ENCODE measurements around the gene BRD2.
A peak's percentile ranks its signal among the peaks of the same experiment; 100 is the strongest.
"Not testable (repeated sequence)": the region's sequence is repeated elsewhere in the genome, so short reads cannot be mapped to it uniquely, and the experiment has no call there.

The BRD2 gene

DNA sequence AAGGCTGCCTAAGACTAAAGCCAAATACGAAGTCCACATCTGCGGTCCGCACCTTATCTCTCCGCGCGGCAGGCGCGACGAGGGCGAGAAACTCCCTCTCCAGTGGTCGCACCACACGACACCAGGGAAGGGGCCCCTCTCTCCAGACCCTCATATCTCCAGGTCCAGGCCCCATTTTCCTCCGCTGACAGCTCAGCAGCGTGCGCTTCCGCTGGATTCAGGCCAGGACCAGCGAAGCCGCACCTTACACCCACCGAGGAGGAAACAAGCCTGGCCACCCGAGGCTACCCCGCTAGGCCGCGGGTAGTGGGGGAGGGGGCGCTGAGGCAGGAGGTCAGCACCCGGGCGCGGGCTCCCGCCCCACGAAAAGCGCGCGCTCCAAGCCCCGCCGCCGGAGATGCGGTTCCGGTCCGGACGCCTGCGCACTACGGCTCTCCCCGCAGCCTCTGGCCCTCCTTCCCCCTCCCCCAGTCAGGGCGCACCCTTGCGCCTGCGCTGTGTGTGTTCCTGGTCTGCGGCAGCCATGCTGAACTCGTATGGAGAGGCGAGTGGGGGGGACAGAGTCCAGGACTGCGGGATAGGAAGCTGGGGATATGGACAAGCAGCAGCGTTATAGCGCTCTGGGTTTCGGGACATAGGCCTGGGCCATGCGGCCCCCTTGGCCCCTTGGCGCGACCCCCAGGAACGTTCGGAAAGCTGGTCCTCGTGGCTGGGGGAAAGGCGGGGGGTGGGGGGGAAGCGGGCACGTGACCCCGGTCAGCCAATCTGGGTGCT, at the start of gene BRD2:
Gene BRD2 (plus strand): TSS at position 502 of the 774 bp plus-strand sequence. CDS start 4,305 bp downstream, outside the sequence.
- DNase-seq (ENCODE audit: low read depth) = peak; percentile 91

DNA sequence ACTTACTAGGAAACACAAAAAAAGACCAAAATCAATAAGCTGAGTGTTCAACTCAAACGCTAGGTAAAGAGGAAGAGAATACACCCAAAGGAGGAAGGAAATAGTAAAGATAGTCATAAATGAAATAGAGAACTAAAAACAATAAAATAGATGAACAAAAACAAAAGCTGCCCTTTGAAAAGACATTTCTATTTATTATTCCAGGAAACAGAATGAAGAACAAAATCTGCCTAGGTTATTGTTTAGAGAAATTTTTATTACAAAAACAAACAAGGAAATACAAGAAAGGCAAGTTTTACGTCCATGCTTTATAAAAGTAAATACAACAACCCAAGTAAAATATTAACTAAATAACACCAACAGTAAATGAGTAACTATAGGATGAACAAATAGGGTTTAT, 47.7 kb upstream of the BRD2 start:
- DNase-seq (ENCODE audit: low read depth) = no peak

DNA sequence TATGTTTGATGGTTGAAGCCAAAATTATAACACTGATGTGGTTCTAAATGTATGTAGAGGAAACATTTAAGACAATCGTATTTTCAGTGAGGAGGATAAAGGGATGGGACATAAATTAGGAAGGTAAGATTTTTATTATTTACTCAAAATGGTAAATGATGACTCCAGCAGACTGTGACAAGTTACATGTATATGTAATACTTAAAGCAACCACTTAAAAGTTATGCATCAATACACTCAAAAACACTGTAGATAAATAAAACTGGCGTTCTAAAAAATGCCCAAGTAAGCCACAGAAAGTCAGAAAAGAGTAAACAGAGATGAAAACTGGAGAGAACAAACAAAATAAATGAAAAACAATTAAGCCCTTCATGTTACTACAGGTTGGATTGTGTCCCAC, 46.3 kb upstream of the BRD2 start:
- no peak for DNase-seq (ENCODE audit: low read depth)

DNA sequence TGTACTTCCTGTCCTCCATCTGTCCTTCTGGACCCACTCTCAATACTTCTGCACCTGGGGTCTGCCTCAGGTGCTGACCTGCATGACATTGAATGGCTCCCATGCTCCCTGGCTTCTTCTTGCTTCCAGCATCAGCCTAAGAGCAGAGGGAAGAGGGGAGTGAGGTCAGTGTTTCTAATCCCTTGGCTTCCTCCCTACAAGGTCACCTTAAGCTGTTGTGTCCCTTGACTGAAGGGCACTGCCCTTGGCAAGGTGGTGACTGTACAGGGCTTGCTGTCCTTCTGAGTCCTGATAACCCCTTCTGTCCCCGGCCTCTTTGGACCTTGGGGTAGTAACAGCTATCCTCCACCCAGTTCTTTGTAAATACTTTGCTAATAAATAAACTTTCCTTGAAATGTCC, 37.2 kb upstream of the BRD2 start:
- no peak for DNase-seq (ENCODE audit: low read depth)

DNA sequence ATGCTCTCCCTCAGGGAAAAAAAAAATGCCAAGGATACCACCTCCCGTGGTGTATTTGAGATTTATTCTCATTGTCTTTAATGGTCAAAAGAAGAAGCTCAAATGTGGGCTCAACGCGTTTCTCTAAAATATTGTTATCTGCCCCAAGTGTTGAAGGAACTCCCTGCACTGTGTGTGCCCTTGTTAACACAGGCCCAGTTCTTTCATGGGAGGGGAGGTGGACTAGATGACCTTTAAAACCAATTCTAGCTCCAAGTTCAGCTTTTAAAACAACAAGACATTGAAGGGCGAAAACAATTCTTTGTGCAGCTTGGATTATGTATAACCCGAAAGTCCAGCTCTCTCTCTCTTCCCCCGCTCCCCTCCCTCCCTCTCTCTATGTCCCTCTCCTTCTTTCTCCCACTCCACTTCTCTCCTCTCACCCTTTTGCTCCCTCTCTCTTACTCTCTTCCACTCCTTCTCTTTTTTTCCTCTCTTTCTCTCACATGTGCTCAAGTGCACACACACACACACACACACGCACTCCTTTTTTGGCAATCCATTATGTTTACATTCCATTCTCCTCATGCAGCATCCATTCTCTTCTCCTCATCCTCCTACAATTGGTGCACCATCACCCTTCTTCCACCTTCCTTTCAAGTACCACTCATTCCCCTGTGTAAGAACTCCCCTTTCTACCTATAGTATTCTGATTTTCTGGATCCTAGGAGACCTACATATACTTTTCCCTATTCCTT, 36.1 kb upstream of the BRD2 start:
- DNase-seq (ENCODE audit: low read depth) = no peak

DNA sequence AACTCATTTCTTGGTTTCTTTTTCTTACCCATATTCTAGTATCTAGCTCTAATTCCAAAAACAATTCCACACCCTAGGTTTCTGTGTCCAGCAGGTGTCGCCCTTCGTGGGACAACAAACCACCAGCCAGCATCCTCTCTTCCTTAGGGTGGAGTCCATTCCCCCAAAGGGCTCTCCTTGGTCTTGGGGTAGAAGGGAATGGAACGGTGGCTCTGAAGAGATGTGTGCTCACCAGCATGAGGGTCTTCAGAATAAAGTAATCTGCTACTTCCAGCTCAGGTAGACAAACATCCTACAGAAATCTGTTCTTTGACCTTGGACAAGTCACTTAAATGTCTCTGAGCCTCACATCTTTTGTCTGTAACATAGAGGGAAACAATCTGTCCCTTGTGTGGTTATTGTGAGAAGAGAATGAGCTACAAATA, 34.7 kb upstream of the BRD2 start:
- peak; percentile 51 for DNase-seq (ENCODE audit: low read depth)

DNA sequence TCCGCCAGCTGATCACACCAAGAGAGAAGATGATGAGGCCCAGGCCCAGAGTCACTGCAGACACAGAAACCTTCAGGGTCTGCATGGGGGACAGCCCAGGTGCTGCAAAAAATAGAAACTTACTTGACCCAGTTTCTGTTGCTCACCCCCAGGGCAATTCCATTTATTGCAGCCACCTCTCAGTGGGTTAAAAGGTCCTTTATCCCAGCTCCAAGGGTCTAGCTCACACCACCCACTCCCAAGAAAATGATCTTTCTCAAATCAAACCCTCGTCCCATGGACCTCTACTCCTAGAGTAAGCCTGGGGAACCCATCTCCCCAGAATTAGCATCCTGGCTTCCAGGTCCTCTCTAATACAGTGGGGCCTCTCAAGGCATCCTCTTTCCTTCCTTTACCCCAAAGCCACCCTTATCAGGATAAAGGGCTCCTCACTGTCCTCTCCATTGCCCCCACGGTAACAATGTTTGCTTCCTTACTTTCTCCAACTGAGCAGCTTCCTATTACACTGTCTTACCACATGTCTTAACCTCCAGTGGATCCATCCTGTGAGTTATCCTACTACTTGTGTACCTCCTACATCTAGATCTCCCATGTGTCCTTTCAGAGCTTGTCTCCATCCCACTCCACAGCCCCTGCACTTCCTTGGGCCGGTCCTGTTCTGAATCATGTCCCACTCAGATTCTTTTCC, 32.7 kb upstream of the BRD2 start:
- no peak for DNase-seq (ENCODE audit: low read depth)

DNA sequence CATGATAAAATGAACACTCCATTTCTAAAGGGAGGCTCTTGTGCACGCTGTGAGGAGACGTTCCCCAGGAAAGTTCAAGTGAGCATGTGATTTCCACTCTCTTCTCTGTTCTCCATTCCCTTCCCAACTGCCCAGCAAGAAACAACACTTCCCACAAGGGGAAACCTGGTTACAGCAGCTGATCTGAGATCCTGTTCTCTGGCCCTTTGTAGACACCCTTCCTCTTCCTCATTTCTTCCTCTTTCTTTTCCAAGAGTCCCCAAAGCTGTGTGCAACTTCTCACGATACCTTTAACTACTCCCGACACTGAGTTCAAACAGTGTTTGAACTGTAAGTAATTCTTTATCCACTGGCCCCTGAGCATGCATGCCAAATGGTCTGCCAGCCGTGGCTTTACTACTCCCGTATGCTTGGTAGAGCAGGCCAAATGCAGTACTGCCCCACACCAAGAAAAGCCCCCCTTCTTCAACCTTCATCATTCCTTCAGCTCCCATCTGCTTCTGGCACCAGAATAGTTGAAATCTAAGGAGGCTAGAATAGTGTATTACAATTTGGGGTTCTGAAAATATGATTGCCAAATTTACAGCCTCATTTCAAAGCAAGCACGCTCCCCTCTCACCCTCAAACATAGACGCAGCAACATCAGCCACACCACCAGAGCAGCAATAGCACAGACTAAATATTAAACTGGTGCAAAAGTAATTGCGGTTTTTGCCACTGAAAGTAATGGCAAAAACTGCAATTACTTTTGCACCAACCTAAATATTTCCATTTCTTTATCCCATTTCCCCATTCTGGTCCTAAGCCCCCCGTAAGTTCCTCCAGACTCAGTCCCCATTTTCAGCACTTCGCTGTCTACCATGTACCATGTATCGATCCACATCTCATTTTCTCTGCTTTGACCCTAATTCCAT, 31.9 kb upstream of the BRD2 start:
- no peak for DNase-seq (ENCODE audit: low read depth)

DNA sequence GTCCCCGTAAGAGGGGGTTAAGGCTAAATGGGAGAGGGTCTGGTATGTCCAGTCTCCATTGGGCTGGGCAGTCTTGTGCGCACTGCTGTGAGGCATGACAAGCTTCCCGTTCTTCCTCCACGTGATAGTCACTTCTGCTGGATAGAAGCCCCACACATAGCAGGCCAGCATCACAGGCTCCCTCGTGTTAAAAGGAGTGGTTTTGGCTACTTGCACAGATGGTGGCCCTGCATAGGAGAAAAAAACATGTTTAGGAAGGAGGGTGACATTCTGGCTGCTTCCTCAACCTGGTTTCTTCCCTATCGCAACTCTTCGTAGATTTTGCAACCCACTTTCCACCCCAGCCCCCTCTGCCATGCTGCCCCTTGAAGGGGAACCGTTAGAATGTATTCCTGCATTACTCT, 31.2 kb upstream of the BRD2 start:
- DNase-seq (ENCODE audit: low read depth) = no peak

DNA sequence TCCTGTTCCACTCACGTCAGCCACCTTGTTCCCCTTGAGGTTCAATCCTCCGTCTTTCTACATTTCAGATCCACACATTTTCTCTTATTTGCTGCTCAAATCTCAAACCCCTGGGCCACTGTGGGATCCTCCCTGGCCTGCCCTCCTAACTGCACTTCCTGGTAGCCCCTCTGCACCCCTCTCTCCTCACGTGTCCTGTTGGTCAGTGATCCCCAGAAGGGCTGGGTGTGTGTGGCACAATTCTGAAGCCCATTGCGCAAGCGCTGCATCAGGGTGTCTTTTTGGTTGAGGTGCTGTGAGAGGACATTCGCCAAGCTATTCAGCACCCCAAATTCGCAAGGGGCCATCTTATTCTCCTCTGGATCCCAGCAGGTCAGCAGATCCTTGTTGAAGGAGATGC, 29.9 kb upstream of the BRD2 start:
- no peak for DNase-seq (ENCODE audit: low read depth)

DNA sequence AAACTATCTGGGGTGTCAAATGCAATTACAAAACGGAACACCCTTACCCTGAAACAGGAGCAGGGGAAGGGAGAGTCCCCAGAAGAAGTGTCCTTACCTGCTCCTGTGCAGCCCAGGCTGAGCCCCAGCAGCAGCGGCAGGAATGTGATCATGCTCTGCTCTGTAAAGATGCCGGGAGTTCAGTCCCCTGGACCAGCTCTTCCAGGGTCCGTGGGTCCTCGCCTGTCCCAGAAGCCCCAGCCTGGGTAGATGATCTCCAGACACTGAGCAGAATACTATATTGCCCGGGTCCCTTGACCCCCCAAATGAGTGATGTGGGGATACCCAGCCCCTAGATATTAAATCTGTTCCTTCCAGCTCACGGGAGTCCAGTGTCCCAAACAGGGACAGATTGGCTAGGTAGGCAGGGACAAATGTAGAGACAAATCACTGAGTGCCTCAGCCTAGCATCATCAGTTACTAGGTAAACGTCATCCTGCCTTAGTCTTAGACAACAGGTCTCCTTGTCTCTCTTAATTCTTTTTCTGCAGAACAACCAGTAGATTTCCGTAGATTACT, 27.7 kb upstream of the BRD2 start, which contains the start of gene HLA-DMB:
Gene HLA-DMB (minus strand): TSS at position 373 of the 558 bp plus-strand sequence. CDS start 221 bp downstream, at position 152.
- DNase-seq (ENCODE audit: low read depth) = peak; percentile 40

DNA sequence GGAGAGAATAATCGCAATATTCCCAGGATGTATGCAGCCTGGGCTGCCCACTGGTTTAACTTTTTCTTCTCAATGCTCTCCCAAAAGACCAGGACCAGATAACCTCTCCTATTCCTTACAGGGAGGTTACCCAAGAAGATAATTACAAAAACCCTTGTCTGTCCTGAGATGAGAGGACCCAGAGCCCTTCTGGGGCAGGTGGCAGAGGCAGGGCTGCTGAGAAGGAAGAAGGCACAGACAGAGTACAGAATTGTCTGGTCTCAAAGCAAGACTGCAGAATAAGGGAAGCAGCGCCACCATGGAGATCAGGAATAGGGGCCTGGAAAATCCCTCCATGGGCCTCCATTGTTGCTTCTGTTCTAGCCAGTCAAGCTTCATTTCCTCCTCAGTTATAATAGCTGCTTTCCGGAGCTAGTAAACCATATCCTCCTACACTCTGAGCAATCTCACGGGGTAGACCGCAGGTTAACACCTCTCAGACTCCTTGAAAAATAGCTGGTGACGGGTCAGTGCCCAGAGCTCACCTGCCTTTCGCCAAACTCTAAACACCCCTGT, 27.1 kb upstream of the BRD2 start:
- no peak for DNase-seq (ENCODE audit: low read depth)

DNA sequence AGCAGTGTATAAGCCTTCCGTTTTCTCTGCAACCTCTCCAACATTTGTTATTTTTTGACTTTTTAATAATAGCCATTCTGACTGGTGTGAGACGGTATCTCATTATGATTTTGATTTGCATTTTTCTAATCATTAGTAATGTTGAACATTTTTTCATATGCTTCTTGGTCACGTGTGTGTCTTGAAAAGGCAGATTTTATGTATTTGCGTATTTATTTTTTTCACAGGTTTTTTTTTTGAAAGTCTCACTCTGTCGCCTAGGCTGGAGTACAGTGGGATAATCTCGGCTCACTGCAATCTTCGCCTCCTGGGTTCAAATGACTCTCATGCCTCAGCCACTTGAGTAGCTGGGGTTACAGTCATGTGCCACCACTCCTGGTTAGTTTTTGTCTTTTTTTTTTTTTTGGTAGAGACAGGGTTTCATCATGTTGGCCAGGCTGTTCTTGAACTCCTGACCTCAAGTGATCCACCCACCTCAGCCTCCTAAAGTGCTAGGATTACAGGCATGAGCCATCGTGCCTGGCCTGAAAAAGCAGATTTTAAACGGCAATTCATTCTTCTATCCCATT, 25.8 kb upstream of the BRD2 start:
- not testable (repeated sequence) for DNase-seq (ENCODE audit: low read depth)

DNA sequence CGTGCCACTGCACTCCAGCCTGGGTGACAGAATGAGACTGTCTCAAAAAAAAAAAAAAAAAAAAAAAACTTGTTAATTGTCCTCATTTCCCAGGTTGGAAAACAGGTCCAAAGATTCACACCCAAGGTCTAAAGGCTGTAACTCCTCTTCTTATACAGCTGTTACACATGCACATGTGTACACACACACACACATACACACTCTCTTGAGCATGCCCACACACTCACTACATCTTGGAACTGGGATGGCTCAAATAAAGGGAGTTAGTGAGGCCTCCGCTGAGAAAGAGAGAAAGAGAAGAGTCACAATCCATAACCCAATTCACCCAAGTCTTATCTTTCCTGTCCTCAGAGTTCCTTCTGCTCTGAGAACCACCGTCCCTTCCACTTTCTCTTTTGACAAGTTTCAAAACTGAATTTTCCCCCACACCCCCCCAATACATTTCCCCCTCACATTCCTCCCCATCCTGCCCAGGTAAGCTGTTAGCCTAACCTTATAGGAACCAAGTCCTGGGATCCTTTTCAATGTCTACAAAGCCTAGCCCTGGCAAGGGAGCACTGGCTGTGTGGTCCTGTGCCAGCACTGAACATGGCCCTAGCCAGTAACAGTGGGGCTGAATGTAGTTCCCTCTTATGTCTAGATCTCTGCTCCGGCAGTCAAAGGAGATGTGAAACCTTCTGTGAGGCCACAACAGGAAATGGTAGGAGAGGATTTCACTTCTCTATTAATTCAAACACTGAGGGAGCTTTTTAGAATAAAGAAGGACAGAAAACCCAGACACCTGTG, 24.3 kb upstream of the BRD2 start:
- DNase-seq (ENCODE audit: low read depth) = no peak

DNA sequence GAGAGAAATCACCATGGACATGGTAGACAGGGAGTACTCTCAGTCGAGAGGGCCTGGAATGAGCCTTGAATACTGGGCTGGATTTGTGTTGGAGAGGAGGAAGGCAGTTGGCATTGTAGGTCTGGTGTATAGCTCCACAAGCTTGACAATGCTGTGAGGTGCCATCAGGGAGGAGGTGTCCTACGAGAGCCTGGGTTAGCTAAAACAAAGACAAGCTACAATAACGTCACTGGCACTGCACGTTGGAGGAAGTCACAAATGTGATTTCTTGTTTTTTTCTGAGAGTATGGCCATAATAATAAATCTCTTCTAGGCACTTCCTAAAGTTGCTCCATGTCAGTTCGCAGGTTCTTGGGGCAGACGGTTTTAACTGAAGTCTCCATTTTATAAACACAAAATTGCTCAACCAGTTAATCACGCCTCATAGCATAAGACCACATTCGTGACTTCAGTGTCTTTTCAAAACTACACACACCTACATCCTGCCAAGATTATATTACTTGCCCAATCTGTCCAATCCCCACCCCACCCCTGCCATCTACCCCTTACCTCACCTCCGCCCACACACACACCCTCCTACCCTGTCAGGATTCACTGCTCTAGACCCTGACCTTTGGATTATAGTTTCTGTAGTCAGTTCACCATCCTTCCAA, 23.2 kb upstream of the BRD2 start:
- no peak for DNase-seq (ENCODE audit: low read depth)

DNA sequence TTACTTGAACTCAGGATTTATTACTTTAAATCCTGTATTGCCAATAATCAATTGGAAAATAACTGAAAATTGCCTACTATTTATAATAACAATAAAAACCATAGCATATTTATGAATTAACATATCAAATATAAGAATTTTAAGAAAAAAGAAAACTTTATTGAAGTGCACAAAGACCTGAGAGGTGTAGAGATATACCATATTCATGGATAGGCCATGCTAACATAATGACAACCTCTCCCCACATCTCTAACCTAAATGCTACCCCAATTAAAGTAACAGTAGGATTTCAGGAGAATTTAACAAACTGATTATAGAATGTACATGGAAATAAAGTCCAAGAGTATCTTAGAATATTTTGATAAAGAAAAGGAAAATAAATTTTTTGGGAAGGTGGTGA, 22.4 kb upstream of the BRD2 start:
- DNase-seq (ENCODE audit: low read depth) = no peak

DNA sequence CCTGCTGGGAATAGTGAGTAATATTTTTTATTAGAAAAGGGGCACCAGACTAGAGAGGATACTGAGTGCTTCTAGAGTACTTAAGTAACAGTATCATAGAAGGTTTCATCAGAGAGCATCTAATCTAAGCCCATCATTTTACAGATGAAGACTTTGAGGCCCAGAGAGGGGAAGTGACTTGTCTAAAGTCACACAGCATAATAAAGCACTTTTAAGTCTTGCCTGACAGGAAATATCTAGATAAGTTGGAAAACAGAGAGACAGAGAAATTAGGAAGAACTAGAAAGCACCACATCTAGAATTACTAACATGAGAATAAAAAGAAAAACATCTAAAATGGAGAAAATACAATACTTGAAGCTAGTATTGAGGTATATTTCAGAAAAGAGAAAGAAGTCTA, 21.5 kb upstream of the BRD2 start:
- DNase-seq (ENCODE audit: low read depth) = no peak

DNA sequence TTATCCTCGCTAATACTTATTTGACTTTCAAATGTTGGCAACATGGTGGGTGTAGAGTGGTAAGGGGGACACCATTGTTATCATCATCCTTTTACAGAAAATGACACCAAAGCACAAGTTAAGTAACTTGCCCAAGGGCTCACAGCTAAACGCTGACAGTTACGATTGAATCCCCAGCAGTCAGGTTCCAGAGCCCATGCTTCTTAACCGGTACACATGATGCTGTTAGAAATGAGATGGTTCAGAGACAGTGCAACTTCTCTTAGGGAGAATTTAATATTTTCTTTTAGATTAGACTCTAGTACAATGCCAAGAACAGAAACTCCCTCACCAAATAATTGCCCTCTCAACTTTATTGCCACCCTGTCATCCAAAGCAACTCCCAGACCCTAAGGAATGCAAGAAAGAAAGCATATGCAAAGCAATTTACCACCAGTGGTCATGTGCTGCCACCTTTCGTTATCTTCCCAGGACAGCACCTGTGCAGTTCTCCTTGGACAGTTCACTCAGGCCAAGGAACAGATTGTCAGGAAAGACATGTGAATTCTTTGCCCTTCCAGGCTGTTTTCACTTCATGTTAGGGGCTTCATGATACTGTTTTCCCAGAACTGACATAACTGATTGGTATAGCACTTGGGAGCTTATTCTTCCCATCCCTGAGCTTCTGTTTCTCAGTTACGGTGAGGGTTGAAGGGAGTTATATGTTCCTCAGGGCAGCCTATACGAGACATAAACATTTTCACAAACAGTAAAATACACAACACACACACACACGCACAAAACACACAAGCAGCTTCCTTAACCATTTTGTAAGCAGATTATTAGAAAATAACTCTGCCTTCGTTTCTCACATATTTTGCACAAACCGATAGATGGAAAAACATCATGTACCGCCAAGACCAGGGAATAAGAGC, 20.6 kb upstream of the BRD2 start:
- no peak for DNase-seq (ENCODE audit: low read depth)
